ENCODE results near the gene ZNF701. TPM values are rescaled to one million over a fixed set of nuclear protein-coding genes. Genes with fewer than 3 reads are reported as not detected.
A peak's percentile ranks its signal among the peaks of the same experiment; 100 is the strongest.

ZNF701 gene
- polyA plus RNA-seq, 3 donors = 4.8 to 8.2 (median 5.6) TPM

DNA sequence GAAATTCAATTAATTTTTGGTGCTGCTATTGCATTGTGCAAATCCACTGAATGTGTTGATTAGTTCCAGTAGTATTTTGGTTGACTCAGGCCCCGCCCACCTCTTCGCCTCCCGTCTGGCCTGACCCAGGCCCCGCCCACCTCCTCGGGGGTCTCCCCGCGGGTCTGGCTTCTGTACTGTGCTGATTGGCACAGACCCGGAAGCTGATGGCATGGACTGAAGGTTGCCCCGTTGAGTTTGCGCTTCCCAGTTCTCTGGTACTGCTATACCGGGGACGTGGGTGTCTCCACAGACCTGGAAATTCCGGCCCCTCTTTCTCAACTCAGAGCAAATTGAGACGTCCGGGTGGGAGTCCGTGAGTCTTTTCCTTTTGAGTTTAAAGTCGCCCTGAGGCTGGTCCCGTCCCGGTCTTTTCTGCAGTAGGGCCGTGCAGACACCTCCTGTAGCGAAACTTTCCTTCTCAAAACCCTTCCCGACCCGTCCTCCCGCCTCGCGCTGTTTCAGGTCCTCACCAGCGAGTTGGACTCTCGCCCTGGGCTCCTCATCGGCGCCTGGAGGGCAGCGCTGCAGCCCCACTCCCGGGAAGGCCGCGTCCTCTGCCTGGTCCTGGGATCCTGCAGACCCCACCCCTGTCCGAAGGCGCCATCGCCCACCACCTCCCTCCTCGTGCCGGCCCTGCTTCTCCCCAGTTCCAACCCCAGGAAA lies 14.8 kb downstream of the ZNF701 start:
- Histone ChIP-seq H3K27me3 (ENCODE audit: control insufficient read depth in 2 of 2, insufficient read depth in 2 of 2, low read length in 2 of 2) (no peaks in the 10 kb centered on the region), H3K79me2 (ENCODE audit: insufficient read depth, low read length) (no peaks in the 10 kb centered on the region), H2AFZ (ENCODE audit: insufficient read depth, low read depth, low read length, poor library complexity, severe bottlenecking) (no peak overlapping the region), H3K4me2 (replicated peaks; ENCODE audit: extremely low read depth, low read length, poor library complexity, severe bottlenecking) (no peak overlapping the region), H3K9me3 (replicated peaks in 1 of 2; ENCODE audit: control insufficient read depth in 1 of 2, insufficient read depth in 1 of 2, low read length in 2 of 2) (peaks cover 79 to 94% of the 10 kb centered on the region in 2 donors), H3K9ac (ENCODE audit: insufficient read depth, low read length, poor library complexity, severe bottlenecking) (no peak overlapping the region), H3K4me3 (replicated peaks in 1 of 3; ENCODE audit: low read depth in 2 of 3, low read length in 3 of 3) (peak overlapping the region in 1 of 3 experiments; percentile 32), H3K36me3 (replicated peaks in 1 of 2; ENCODE audit: control insufficient read depth in 1 of 2, insufficient read depth in 2 of 2, low read length in 2 of 2) (peaks cover 30 to 80% of the 10 kb centered on the region in 2 donors), H3K27ac (ENCODE audit: low read depth in 1 of 2, low read length in 2 of 2) (no peak overlapping the region), H4K20me1 (ENCODE audit: insufficient read depth, low read length) (no peaks in the 10 kb centered on the region), H3K4me1 (ENCODE audit: control insufficient read depth in 1 of 2, insufficient read depth in 2 of 2, low read length in 2 of 2) (no peaks in the 10 kb centered on the region)
- 92% methylated on average over 39 of the region's 39 CpGs for WGBS (ENCODE audit: insufficient coverage)
- no peaks in the 10 kb centered on the region for H3K27me3 Mint-ChIP-seq (ENCODE audit: low read depth in 3 of 3)
- no peak overlapping the region for H3K27ac Mint-ChIP-seq
- peaks cover 49 to 72% of the 10 kb centered on the region in 2 donors for H3K36me3 Mint-ChIP-seq
- no peaks in the 10 kb centered on the region for H3K4me1 Mint-ChIP-seq
- intact Hi-C loops (cut with micrococcal nuclease) = no loop called here
- H3K4me3 Mint-ChIP-seq = no peak overlapping the region
- H3K9me3 Mint-ChIP-seq = peaks cover 53 to 95% (median 90%) of the 10 kb centered on the region in 7 donors
- DNase-seq = no peak
- TF ChIP-seq, protein P1, sequence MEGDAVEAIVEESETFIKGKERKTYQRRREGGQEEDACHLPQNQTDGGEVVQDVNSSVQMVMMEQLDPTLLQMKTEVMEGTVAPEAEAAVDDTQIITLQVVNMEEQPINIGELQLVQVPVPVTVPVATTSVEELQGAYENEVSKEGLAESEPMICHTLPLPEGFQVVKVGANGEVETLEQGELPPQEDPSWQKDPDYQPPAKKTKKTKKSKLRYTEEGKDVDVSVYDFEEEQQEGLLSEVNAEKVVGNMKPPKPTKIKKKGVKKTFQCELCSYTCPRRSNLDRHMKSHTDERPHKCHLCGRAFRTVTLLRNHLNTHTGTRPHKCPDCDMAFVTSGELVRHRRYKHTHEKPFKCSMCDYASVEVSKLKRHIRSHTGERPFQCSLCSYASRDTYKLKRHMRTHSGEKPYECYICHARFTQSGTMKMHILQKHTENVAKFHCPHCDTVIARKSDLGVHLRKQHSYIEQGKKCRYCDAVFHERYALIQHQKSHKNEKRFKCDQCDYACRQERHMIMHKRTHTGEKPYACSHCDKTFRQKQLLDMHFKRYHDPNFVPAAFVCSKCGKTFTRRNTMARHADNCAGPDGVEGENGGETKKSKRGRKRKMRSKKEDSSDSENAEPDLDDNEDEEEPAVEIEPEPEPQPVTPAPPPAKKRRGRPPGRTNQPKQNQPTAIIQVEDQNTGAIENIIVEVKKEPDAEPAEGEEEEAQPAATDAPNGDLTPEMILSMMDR (IDR thresholded peaks at IDR 0.05) = no peak

DNA sequence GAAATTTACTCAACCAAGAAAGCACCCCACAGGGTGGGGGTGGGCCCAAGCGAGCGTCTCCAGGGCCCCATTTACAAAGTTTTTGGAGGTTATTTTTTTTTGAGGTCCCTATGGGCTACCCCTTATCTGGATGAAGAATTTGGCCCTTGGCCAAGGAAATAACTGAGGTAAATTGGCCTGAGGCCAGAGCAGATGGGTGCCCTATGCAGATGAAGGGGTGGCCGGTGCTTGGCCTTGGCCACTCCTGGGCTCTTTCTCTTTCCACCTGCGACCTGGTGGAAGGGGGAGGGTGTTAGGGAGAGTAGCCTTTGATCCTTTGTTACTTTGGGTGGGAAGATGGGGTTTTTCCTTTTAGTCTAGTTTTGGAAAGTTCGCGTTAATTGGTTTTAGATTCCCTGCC lies 15.5 kb downstream of the ZNF701 start:
- peak overlapping the region in 1 of 3 experiments; percentile 17 for H3K4me3 ChIP-seq (replicated peaks in 1 of 3; ENCODE audit: low read depth in 2 of 3, low read length in 3 of 3)
- H3K79me2 ChIP-seq (ENCODE audit: insufficient read depth, low read length) = no peaks in the 10 kb centered on the region
- Mint-ChIP-seq H3K27me3 (ENCODE audit: low read depth in 3 of 3) (peaks cover 0 to 1% (median 0%) of the 10 kb centered on the region in 3 donors), H3K4me3 (no peak overlapping the region), H3K36me3 (peaks cover 51 to 72% of the 10 kb centered on the region in 2 donors), H3K27ac (no peak overlapping the region), H3K4me1 (no peaks in the 10 kb centered on the region), H3K9me3 (peaks cover 58 to 96% (median 92%) of the 10 kb centered on the region in 7 donors)
- H3K27ac ChIP-seq (ENCODE audit: low read depth in 1 of 2, low read length in 2 of 2) = no peak overlapping the region
- TF ChIP-seq, protein P1 (IDR thresholded peaks at IDR 0.05) = no peak
- no peak overlapping the region for H2AFZ ChIP-seq (ENCODE audit: insufficient read depth, low read depth, low read length, poor library complexity, severe bottlenecking)
- 100% methylated on average over 1 of the region's 6 CpGs for WGBS (ENCODE audit: insufficient coverage)
- no peaks in the 10 kb centered on the region for H3K4me1 ChIP-seq (ENCODE audit: control insufficient read depth in 1 of 2, insufficient read depth in 2 of 2, low read length in 2 of 2)
- no peak overlapping the region for H3K4me2 ChIP-seq (replicated peaks; ENCODE audit: extremely low read depth, low read length, poor library complexity, severe bottlenecking)
- DNase-seq = no peak
- peaks cover 79 to 94% of the 10 kb centered on the region in 2 donors for H3K9me3 ChIP-seq (replicated peaks in 1 of 2; ENCODE audit: control insufficient read depth in 1 of 2, insufficient read depth in 1 of 2, low read length in 2 of 2)
- H3K9ac ChIP-seq (ENCODE audit: insufficient read depth, low read length, poor library complexity, severe bottlenecking) = no peak overlapping the region
- no peaks in the 10 kb centered on the region for H3K27me3 ChIP-seq (ENCODE audit: control insufficient read depth in 2 of 2, insufficient read depth in 2 of 2, low read length in 2 of 2)
- H3K36me3 ChIP-seq (replicated peaks in 1 of 2; ENCODE audit: control insufficient read depth in 1 of 2, insufficient read depth in 2 of 2, low read length in 2 of 2) = peaks cover 22 to 80% of the 10 kb centered on the region in 2 donors
- H4K20me1 ChIP-seq (ENCODE audit: insufficient read depth, low read length) = no peaks in the 10 kb centered on the region
- intact Hi-C loops (cut with micrococcal nuclease) = no loop called here

Measured in CD14-positive monocyte (primary cell).